ENCODE results near the gene P3H1. TPM values are rescaled to one million over a fixed set of nuclear protein-coding genes. Genes with fewer than 3 reads are reported as not detected.

The P3H1 gene, protein sequence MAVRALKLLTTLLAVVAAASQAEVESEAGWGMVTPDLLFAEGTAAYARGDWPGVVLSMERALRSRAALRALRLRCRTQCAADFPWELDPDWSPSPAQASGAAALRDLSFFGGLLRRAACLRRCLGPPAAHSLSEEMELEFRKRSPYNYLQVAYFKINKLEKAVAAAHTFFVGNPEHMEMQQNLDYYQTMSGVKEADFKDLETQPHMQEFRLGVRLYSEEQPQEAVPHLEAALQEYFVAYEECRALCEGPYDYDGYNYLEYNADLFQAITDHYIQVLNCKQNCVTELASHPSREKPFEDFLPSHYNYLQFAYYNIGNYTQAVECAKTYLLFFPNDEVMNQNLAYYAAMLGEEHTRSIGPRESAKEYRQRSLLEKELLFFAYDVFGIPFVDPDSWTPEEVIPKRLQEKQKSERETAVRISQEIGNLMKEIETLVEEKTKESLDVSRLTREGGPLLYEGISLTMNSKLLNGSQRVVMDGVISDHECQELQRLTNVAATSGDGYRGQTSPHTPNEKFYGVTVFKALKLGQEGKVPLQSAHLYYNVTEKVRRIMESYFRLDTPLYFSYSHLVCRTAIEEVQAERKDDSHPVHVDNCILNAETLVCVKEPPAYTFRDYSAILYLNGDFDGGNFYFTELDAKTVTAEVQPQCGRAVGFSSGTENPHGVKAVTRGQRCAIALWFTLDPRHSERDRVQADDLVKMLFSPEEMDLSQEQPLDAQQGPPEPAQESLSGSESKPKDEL
- total RNA-seq, result 161 and 168 TPM in 2 replicates

DNA sequence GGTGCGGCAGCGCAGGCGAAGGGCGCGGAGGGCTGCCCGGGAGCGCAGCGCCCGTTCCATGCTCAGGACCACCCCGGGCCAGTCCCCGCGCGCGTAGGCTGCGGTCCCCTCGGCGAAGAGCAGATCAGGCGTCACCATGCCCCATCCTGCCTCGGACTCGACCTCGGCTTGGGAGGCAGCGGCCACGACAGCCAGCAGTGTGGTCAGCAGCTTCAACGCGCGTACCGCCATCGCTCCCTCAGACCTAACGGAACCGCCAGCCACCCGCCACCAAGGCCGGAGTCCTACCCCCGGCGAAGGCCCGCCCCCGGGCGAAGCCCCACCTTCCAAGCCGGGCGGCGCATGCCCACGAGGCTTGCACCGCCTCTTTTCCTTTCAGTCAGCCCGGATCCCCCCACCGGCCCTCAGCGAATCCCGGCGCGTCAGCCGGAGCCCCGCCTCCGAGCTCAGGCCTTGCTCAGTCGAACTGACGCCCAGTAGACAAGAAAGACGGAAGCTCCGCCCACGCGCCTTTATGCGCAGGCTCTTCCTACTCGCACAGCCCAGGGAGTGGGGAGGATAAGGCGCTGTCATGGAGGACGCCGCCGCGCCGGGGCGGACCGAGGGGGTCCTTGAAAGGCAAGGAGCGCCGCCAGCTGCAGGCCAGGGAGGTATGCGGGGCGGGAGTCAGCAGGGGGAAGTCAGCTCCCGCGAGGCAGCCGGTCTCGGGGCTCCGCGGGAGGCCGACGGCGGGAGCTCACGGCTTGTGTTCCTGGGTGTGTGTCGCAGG lies at the start of gene P3H1, which contains the start of gene C1orf50:
Gene P3H1 (minus strand): TSS at position 288 of the 769 bp plus-strand sequence. CDS start 57 bp downstream, at position 231.
Gene C1orf50 (plus strand): TSS at position 509 of the 769 bp plus-strand sequence. CDS start 63 bp downstream, at position 572.

GRCh38 chr1:42784946-42785693 lies 18.3 kb upstream of the P3H1 start, which contains the start of gene TMEM269:
TMEM269 (plus strand) TSS chr1:42784991; CDS start chr1:42789894, 4,903 bp downstream.

DNA sequence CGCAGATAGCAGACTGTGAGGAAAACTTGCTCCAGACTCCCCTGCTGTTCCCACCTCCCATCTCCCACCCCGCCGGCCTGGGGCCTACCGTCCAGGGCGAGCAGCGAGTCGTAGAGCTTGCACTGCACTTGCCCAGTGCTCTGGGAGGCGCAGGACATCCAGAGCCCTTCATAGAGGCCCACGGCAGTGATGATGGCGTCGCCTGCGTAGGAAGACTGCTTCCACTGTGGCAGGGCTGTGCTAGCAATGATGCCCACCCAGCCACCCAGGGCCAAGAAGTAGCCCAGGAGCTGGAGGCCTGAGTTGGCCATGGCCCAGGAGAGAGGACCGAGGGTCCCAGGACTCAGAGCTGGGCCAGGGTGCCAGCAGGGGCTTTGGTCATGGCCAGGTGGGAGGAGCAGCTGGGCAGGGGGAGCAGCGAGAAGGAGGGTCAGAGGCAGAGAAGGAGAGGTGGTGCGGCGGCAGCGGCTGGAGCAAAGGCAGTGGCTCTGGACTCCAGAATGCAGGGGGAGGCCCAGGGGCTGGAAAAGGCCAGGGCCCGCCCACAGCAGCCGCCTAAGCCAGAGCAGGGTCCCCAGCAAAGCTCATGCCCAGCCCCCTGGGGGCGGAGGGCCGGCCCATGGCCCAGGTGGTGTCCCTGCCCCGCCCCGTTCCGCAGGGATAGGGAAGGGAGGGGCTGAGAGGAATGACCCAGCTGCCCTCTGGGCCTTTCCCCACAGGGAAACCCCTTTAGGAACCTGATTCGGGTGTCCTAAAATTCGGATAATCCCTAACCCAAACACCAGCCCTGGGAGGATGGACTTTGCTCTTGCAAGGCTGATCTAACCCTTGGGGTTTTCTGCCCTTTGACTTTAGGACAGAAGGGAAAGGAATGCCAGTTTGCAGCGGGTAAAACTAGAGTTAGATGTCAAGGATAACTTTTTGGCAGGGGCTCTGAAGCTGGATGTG lies 26.8 kb downstream of the P3H1 start, which contains the start of gene CLDN19:
Gene CLDN19 (minus strand): TSS at position 484 of the 948 bp plus-strand sequence. CDS start 173 bp downstream, at position 311.

Other genes with a start within 250 kb of the P3H1 start
- gene PPIH, start 108.6 kb downstream of the P3H1 start, total RNA-seq, result 19.8 and 20.1 TPM in 2 replicates
- 796 and 905 TPM in 2 replicates for gene YBX1, start 84.6 kb downstream of the P3H1 start, total RNA-seq
- not detected in 2 replicates for gene CLDN19, start 26.8 kb downstream of the P3H1 start, total RNA-seq
- 2.4 and 3.6 TPM in 2 replicates for gene C1orf50, start 221 bp upstream of the P3H1 start, total RNA-seq
- under 0.01 TPM in 1 of 2 replicates, not detected in the other for gene TMEM269, start 18.0 kb upstream of the P3H1 start, total RNA-seq
- 13.3 and 15.2 TPM in 2 replicates for gene ERMAP, start 50.1 kb upstream of the P3H1 start, total RNA-seq
- gene SVBP, start 50.4 kb upstream of the P3H1 start, total RNA-seq, result 14.2 and 17.6 TPM in 2 replicates
- 8.1 and 10.7 TPM in 2 replicates for gene ZNF691, start 79.6 kb upstream of the P3H1 start, total RNA-seq
- 36.3 and 133 TPM in 2 replicates for gene SLC2A1, start 191.8 kb upstream of the P3H1 start, total RNA-seq